Thyroid gland (tissue), 4 donors: ENCODE results near the gene DCT. TPM values are rescaled to one million over a fixed set of nuclear protein-coding genes. Genes with fewer than 3 reads are reported as not detected.
"Not testable (repeated sequence)": the region's sequence is repeated elsewhere in the genome, so short reads cannot be mapped to it uniquely, and the experiment has no call there.

Source experiments
- DNase-seq, 2 donors: peaks; one replicate each; pipeline ENCODE4 v3.0.0-alpha.2; 2019
- H3K27ac ChIP-seq, 3 donors: fragments of 200-600 bp; sonication (generic); 1 replicate in 2 of 3; 2 replicates in 1 of 3; pipeline ENCODE4 v1.5.1; 2016 to 2019; ENCODE audit warnings: mild to moderate bottlenecking in 1 of 3, moderate library complexity in 1 of 3
- H3K27me3 ChIP-seq: fragments of 200-600 bp; sonication (generic); one replicate; pipeline ENCODE4 v1.5.1; 2019
- H3K36me3 ChIP-seq, 2 donors: fragments of 200-600 bp; sonication (generic); one replicate each; pipeline ENCODE4 v1.5.1; 2016 to 2019
- H3K4me1 ChIP-seq, 2 donors: fragments of 200-600 bp; sonication (generic); one replicate each; pipeline ENCODE4 v1.5.1; 2017 to 2019
- H3K4me3 ChIP-seq, 3 donors: fragments of 200-600 bp; sonication (generic); replicated peaks in 1 of 3; 1 replicate in 2 of 3; 2 replicates in 1 of 3; pipeline ENCODE4 v1.5.1; 2016; ENCODE audit warnings: mild to moderate bottlenecking in 1 of 3
- H3K9me3 ChIP-seq: fragments of 200-600 bp; sonication (generic); one replicate; pipeline ENCODE4 v1.5.1; 2017
- POLR2A ChIP-seq, 2 donors: fragments of 450-650 bp; IDR thresholded peaks; one replicate each; pipeline ENCODE4 v1.6.1; 2017; ENCODE audit warnings: antibody characterized with exemption in 2 of 2, mild to moderate bottlenecking in 2 of 2, moderate library complexity in 1 of 2
- WGBS, 2 donors: methylation state at CpG; one replicate each; pipeline ENCODE4 v1.1.5; 2017; 5-methylcytosine and 5-hydroxymethylcytosine counted together
- intact Hi-C: fragments of 100-400 bp; cut with DNase I; formaldehyde crosslinking; loops from one replicate; pipeline ENCODE4 v1.15.1; 2023
- total RNA-seq, 4 donors: library from RNA; depleted of rRNA; stranded (reverse); fragments of >200 nt; gene quantifications; one replicate each; pipeline ENCODE4 v1.2.3, GENCODE V29; 2016
- TF ChIP-seq, protein P1 (sequence below), 6 experiments: fragments of 200-600 bp in 3 of 6; fragments of 450-650 bp in 3 of 6; sonication (generic) in 3 of 6; IDR thresholded peaks; one replicate each; pipeline ENCODE4 v1.5.1; 2016 to 2019; ENCODE audit warnings: antibody characterized with exemption in 6 of 6, mild to moderate bottlenecking in 2 of 6, inconsistent platforms in 1 of 6, moderate library complexity in 1 of 6

Gene DCT
- total RNA-seq, 4 donors from 2014 or later, result 0.11 to 0.40 (median 0.20) TPM; not detected in 1

DNA sequence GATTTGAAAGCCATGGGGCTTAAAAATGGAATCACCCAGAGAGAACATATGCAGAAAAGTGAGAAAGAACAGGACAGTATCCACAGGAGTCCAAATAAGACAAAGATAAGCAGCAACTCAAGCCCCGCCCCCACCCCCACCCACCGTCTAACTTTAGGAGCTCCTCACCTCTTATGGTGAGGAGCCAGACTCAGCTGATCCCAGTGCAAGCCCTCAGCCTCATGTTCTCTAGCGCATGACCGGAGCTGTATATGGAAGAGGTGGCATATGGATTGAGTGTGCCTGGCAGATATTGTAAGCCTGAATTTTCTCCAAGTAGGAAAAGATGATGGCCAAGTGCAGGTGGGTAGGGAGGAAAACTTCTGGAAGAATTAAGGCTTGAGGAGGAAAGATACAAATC, 36.4 kb upstream of the DCT start:
- H3K36me3 ChIP-seq, result no peaks in the 10 kb centered on the region
- no peak overlapping the region for H3K4me3 ChIP-seq
- H3K9me3 ChIP-seq, result no peaks in the 10 kb centered on the region
- no peaks in the 10 kb centered on the region for H3K4me1 ChIP-seq
- intact Hi-C loops, result no loop called here
- 79 to 83% methylated on average over 4 of the region's 4 CpGs for WGBS, 2 donors
- no peak overlapping the region for H3K27ac ChIP-seq
- no peaks in the 10 kb centered on the region for H3K27me3 ChIP-seq
- DNase-seq, result no peak
- TF ChIP-seq, protein P1, sequence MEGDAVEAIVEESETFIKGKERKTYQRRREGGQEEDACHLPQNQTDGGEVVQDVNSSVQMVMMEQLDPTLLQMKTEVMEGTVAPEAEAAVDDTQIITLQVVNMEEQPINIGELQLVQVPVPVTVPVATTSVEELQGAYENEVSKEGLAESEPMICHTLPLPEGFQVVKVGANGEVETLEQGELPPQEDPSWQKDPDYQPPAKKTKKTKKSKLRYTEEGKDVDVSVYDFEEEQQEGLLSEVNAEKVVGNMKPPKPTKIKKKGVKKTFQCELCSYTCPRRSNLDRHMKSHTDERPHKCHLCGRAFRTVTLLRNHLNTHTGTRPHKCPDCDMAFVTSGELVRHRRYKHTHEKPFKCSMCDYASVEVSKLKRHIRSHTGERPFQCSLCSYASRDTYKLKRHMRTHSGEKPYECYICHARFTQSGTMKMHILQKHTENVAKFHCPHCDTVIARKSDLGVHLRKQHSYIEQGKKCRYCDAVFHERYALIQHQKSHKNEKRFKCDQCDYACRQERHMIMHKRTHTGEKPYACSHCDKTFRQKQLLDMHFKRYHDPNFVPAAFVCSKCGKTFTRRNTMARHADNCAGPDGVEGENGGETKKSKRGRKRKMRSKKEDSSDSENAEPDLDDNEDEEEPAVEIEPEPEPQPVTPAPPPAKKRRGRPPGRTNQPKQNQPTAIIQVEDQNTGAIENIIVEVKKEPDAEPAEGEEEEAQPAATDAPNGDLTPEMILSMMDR (IDR thresholded peaks at IDR 0.05), result no peak
- TF ChIP-seq POLR2A (IDR thresholded peaks at IDR 0.05), result no peak

- TF ChIP-seq POLR2A (IDR thresholded peaks at IDR 0.05), result no peak
- TF ChIP-seq, protein P1 (IDR thresholded peaks at IDR 0.05), result no peak
- H3K27me3 ChIP-seq, result no peaks in the 10 kb centered on the region
- no peaks in the 10 kb centered on the region for H3K36me3 ChIP-seq
- 83 to 86% methylated on average over 2 of the region's 2 CpGs for WGBS, 2 donors
- intact Hi-C loops, result no loop called here
- no peak for DNase-seq
- H3K4me3 ChIP-seq, result no peak overlapping the region
- H3K27ac ChIP-seq, result no peak overlapping the region
- no peaks in the 10 kb centered on the region for H3K9me3 ChIP-seq
- no peaks in the 10 kb centered on the region for H3K4me1 ChIP-seq
Observed at GRCh38 chr13:94515374-94515773, 35.9 kb upstream of the DCT start.

DNA sequence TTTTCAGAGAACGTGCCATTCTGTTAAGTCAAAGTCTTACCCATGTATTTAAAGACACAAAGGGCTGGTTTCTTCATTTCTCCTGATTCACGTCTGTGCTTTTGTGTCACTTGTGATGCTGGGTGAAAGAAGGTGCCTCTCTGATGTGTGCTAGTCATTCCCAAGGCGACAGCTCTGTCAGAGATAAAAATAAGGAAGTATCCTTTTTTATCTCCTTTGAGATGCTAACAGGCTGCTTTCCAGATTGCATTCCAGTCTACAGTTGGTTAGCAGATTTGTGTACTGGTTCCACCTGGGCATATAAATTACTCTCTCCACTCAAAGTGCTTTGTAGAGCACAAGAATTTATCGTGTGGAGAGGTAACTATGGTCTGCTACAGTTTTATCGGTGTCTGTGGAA, 33.5 kb upstream of the DCT start:
- no peaks in the 10 kb centered on the region for H3K27me3 ChIP-seq
- no peaks in the 10 kb centered on the region for H3K36me3 ChIP-seq
- no peak overlapping the region for H3K4me3 ChIP-seq
- intact Hi-C loops, result no loop called here
- 70 to 75% methylated on average over 5 of the region's 5 CpGs for WGBS, 2 donors
- no peak for DNase-seq
- TF ChIP-seq POLR2A (IDR thresholded peaks at IDR 0.05), result no peak
- TF ChIP-seq, protein P1 (IDR thresholded peaks at IDR 0.05), result no peak
- no peaks in the 10 kb centered on the region for H3K4me1 ChIP-seq
- no peaks in the 10 kb centered on the region for H3K9me3 ChIP-seq
- H3K27ac ChIP-seq, result no peak overlapping the region

DNA sequence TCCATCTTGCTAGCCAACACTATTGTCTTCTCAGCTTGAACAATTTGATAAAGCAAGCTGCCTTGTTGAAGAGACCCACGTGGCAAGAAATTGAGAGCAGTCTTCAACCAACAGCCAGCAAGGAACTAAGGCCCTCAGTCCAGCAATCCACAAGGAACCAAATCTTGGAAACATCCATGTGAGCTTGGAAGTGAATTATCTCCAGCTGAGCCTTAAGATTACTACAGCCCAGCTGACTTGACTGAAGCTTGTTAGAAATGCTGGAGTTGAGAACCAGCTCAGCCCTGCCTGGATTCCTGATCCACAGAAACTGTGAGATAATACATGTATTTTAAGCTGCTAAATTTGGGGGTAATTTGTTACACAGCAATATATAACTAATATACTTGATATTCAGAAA, 26.2 kb upstream of the DCT start:
- Histone ChIP-seq H3K4me1 (no peaks in the 10 kb centered on the region), H3K27me3 (no peaks in the 10 kb centered on the region), H3K36me3 (no peaks in the 10 kb centered on the region), H3K4me3 (no peak overlapping the region), H3K27ac (no peak overlapping the region), H3K9me3 (no peaks in the 10 kb centered on the region)
- TF ChIP-seq, protein P1 (IDR thresholded peaks at IDR 0.05), result no peak
- TF ChIP-seq POLR2A (IDR thresholded peaks at IDR 0.05), result no peak
- DNase-seq, result no peak
- 53 to 54% methylated on average over 1 of the region's 1 CpG for WGBS, 2 donors
- intact Hi-C loops, result no loop called here

DNA sequence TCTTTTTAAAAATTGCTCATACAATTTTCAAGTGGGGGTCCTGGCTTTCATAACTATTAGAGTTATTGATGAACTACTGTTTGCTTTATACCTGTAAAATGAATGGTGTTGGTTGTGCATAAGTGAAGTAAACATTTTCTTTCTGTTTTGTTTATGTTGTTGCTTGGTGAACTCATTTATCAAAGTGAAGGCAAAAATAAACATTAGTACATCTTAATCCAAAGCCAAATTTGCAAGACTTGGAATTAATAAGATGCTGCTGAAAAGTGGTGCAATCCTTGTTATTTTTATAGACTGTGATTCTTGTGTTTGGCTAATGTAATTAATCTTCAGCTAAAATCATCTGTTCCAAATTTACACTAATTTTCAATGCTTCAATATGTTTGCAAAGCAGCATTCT, 24.4 kb upstream of the DCT start:
- intact Hi-C loops, result no loop called here

GRCh38 chr13:94498831-94499230, 19.3 kb upstream of the DCT start:
- 93 to 96% methylated on average over 4 of the region's 4 CpGs for WGBS, 2 donors
- intact Hi-C loops, H3K36me3 ChIP-seq: not testable (repeated sequence)

More for the DNA sequence above, 24.4 kb upstream of the DCT start:
- no peaks in the 10 kb centered on the region for H3K4me1 ChIP-seq
- no peak overlapping the region for H3K4me3 ChIP-seq
- no peaks in the 10 kb centered on the region for H3K9me3 ChIP-seq
- DNase-seq, result no peak
- TF ChIP-seq POLR2A (IDR thresholded peaks at IDR 0.05), result no peak
- TF ChIP-seq, protein P1 (IDR thresholded peaks at IDR 0.05), result no peak
- no peaks in the 10 kb centered on the region for H3K27me3 ChIP-seq
- H3K27ac ChIP-seq, result no peak overlapping the region
- H3K36me3 ChIP-seq, result no peaks in the 10 kb centered on the region

More at GRCh38 chr13:94498831-94499230, 19.3 kb upstream of the DCT start:
- not testable (repeated sequence) for H3K27me3 ChIP-seq, H3K9me3 ChIP-seq, H3K4me1 ChIP-seq, DNase-seq, H3K27ac ChIP-seq, H3K4me3 ChIP-seq
